K562 (cell line): ENCODE results near the gene RALY. TPM values are rescaled to one million over a fixed set of nuclear protein-coding genes. Genes with fewer than 3 reads are reported as not detected.
A peak's percentile ranks its signal among the peaks of the same experiment; 100 is the strongest.

Experiments
- ATAC-seq: fragments of 200-7000 bp; cut with Tn5 transposase; 3 replicates; pipeline ENCODE4 v1.9.1; 2020; ENCODE audit warnings: moderate library complexity
- BruUV-seq: library from RNA; stranded (reverse); fragments of 400-500 nt; replicated peaks from 2 replicates; lab custom pipeline; 2021; lab: Mats Ljungman, UMichigan
- CTCF ChIA-PET: fragments of 300-600 bp; formaldehyde crosslinking; extraction: SDS; loops from one replicate; lab custom pipeline; 2021; ENCODE audit warnings: low intra/inter-chr PET ratio; lab: Yijun Ruan, JAX
- POLR2A ChIA-PET: fragments of 300-600, 350-650 bp; sonication (Branson Sonifier 250); formaldehyde crosslinking; extraction: SDS; loops from one replicate; lab custom pipeline; 2021; ENCODE audit warnings: antibody characterized with exemption, inconsistent platforms; lab: Yijun Ruan, JAX
- DNase-seq, 4 experiments: peaks; one replicate each; pipeline versions ENCODE4 v3.0.0 to v3.0.0-alpha.2; 2011 to 2018; ENCODE audit warnings: low spot score in 3 of 4, mixed read lengths in 3 of 4; ENCODE audit errors: extremely low read depth in 1 of 4
- FAIRE-seq: peaks from 2 replicates; lab custom pipeline; 2011; peaks lifted over from hg19 to GRCh38; lab: Jason Lieb, UNC
- H2AFZ ChIP-seq: 2 replicates; pipeline ENCODE4 v1.6.0; 2011; ENCODE audit warnings: low read depth, low read length, control low read depth, inconsistent platforms
- H3K27ac ChIP-seq: fragments of 200-600 bp; 3 replicates; pipeline ENCODE4 v1.8.0; 2011; ENCODE audit warnings: low read depth, mild to moderate bottlenecking, control low read depth, inconsistent platforms, low read length, moderate library complexity, mixed read lengths; ENCODE audit errors: extremely low read depth
- H3K27me3 ChIP-seq, 2 experiments: fragments of 300-600 bp in 1 of 2; 2 replicates in 1 of 2; 3 replicates in 1 of 2; pipeline versions ENCODE4 v1.6.0 to v1.8.0; 2011; ENCODE audit warnings: inconsistent platforms in 2 of 2, low read length in 2 of 2, mild to moderate bottlenecking in 1 of 2, mixed read lengths in 1 of 2, moderate library complexity in 1 of 2; ENCODE audit not compliant: control insufficient read depth in 2 of 2, insufficient read depth in 2 of 2
- H3K36me3 ChIP-seq: fragments of 300-600 bp; 3 replicates; pipeline ENCODE4 v1.8.0; 2011; ENCODE audit warnings: mild to moderate bottlenecking, low read length, inconsistent platforms; ENCODE audit not compliant: control insufficient read depth, insufficient read depth
- H3K4me1 ChIP-seq, 2 experiments: fragments of 200-600 bp in 1 of 2; replicated peaks in 1 of 2; 2 replicates in 1 of 2; 3 replicates in 1 of 2; pipeline versions ENCODE4 v1.5.1 to v1.8.0; 2011; ENCODE audit warnings: inconsistent platforms in 2 of 2, low read length in 2 of 2, mild to moderate bottlenecking in 1 of 2, mixed read lengths in 1 of 2, moderate library complexity in 1 of 2; ENCODE audit not compliant: control insufficient read depth in 2 of 2, insufficient read depth in 2 of 2
- H3K4me2 ChIP-seq: 2 replicates; pipeline ENCODE4 v1.6.1; 2011; ENCODE audit warnings: low read length, control low read depth, inconsistent platforms, mixed read lengths; ENCODE audit not compliant: insufficient read depth
- H3K4me3 ChIP-seq: fragments of 200-600 bp; sonication (generic), shearing (Covaris generic); 2 replicates; pipeline ENCODE4 v1.5.1; 2016; ENCODE audit warnings: control low read depth, inconsistent platforms
- H3K79me2 ChIP-seq: fragments of 200-600 bp; 3 replicates; pipeline ENCODE4 v1.8.0; 2011; ENCODE audit warnings: low read length, inconsistent platforms; ENCODE audit not compliant: control insufficient read depth, insufficient read depth
- H3K9ac ChIP-seq, 2 experiments: 2 replicates each; pipeline versions ENCODE4 v1.6.0 to v1.6.1; 2011; ENCODE audit warnings: low read depth in 2 of 2, low read length in 2 of 2, control low read depth in 1 of 2, inconsistent platforms in 1 of 2, mild to moderate bottlenecking in 1 of 2, mixed read lengths in 1 of 2; ENCODE audit not compliant: insufficient read depth in 1 of 2
- H3K9me1 ChIP-seq: one replicate; pipeline ENCODE4 v1.6.0; 2011; ENCODE audit warnings: inconsistent platforms, mild to moderate bottlenecking, low read length, moderate library complexity; ENCODE audit not compliant: control insufficient read depth, insufficient read depth
- H3K9me3 ChIP-seq: replicated peaks from 2 replicates; pipeline ENCODE4 v1.5.1; 2011; ENCODE audit warnings: low read depth, low read length, inconsistent platforms; ENCODE audit not compliant: control insufficient read depth, insufficient read depth
- H4K20me1 ChIP-seq: replicated peaks from 2 replicates; pipeline ENCODE4 v1.6.1; 2011; ENCODE audit warnings: low read length, inconsistent platforms, mixed read lengths; ENCODE audit not compliant: control insufficient read depth, insufficient read depth
- NFIC ChIP-seq: fragments of 450-650 bp; IDR thresholded peaks from 2 replicates; pipeline ENCODE4 v1.6.1; 2017; ENCODE audit warnings: mild to moderate bottlenecking, inconsistent platforms
- WGBS: fragments of 100-300 bp; shearing (Covaris generic); methylation state at CpG from one replicate; pipeline ENCODE4 v1.1.6; 2016; ENCODE audit warnings: low coverage, mixed read lengths; ENCODE audit not compliant: insufficient coverage; ENCODE audit errors: missing lambda C conversion rate; 5-methylcytosine and 5-hydroxymethylcytosine counted together
- in situ Hi-C: fragments of 300-500 bp; cut with MboI; formaldehyde crosslinking; loops from 4 replicates; pipeline ENCODE4 v1.15.0; 2018; ENCODE audit warnings: inconsistent platforms, mixed read lengths
- intact Hi-C: fragments of 100-400 bp; cut with micrococcal nuclease; formaldehyde crosslinking; loops from 2 replicates; pipeline ENCODE4 v1.14.2; 2022
- polyA plus RNA-seq, 8 experiments: library from polyadenylated mRNA; depleted of rRNA in 4 of 8; stranded (reverse) in 5 of 8; unstranded in 3 of 8; fragments of >200 nt; fragmentation: Nextera tagmentation in 2 of 8; fragmentation: Illumina TruSeq in 1 of 8; extraction: Ambion mirVana in 2 of 8; extraction: Trizol in 1 of 8; gene quantifications; 2 replicates each; pipeline versions ENCODE4 v1.2.1 to v1.2.3, GENCODE V29; 2011 to 2014; ENCODE audit warnings: inconsistent platforms in 1 of 8, missing spikeins in 1 of 8
- total RNA-seq, 7 experiments: library from RNA; depleted of rRNA in 6 of 7; stranded (reverse); fragments of >200 nt in 6 of 7; fragmentation: Illumina TruSeq in 2 of 7; extraction: Trizol in 2 of 7; gene quantifications; 2 replicates each; pipeline versions ENCODE4 v1.2.1 to v1.2.3, GENCODE V29; 2011 to 2021; ENCODE audit warnings: low replicate concordance in 1 of 7
- TF ChIP-seq, protein P1 (sequence below), 2 experiments: fragments of 450-650 bp; IDR thresholded peaks; 2 replicates each; pipeline ENCODE4 v1.6.1; 2016; ENCODE audit warnings: mild to moderate bottlenecking in 2 of 2, borderline replicate concordance in 1 of 2, low read depth in 1 of 2, moderate library complexity in 1 of 2

Gene RALY
- total and polyA plus RNA-seq, 9 of the 15 experiments (the other 6 are each of a cell fraction or from before 2014, with no cell fraction given): 0.80 to 207 (median 128) TPM

DNA sequence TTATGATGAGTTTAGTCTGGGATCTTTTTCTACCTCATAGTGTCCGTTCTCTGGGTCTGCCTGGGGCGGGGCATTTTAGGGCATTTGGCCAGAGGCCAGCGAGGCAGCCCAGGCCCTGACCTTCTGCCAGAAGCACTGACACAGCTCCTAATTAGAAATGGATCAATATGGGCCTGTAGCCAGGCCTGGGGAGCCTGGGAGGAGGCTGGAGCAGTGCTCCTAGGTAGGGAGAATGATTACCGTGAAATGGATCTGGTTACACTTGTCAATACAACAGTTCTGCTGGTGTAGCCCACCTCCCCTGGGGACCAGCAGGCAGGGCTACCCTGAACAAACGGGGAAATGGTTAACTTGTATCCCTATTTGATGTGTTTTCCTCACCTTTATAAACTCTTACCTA is 23.0 kb downstream of the RALY start:
- Histone ChIP-seq H3K4me1 (peaks cover 14 to 20% of the 10 kb centered on the region in 2 experiments; a peak in 4 of 5 replicates), H3K4me3 (no peak overlapping the region), H3K27me3 (no peaks in the 10 kb centered on the region), H3K9ac (0 out of 4 replicates have a peak overlapping the region, but pooled peaks of 1 of the 2 experiments have one; percentile 37), H4K20me1 (peaks cover 51% of the 10 kb centered on the region), H3K79me2 (peaks cover 87% of the 10 kb centered on the region), H3K36me3 (peaks cover 12% of the 10 kb centered on the region), H2AFZ (no peak overlapping the region), H3K9me3 (no peaks in the 10 kb centered on the region), H3K27ac (no peak overlapping the region), H3K4me2 (no peak overlapping the region), H3K9me1 (peaks cover 9% of the 10 kb centered on the region)
- TF ChIP-seq, protein P1, sequence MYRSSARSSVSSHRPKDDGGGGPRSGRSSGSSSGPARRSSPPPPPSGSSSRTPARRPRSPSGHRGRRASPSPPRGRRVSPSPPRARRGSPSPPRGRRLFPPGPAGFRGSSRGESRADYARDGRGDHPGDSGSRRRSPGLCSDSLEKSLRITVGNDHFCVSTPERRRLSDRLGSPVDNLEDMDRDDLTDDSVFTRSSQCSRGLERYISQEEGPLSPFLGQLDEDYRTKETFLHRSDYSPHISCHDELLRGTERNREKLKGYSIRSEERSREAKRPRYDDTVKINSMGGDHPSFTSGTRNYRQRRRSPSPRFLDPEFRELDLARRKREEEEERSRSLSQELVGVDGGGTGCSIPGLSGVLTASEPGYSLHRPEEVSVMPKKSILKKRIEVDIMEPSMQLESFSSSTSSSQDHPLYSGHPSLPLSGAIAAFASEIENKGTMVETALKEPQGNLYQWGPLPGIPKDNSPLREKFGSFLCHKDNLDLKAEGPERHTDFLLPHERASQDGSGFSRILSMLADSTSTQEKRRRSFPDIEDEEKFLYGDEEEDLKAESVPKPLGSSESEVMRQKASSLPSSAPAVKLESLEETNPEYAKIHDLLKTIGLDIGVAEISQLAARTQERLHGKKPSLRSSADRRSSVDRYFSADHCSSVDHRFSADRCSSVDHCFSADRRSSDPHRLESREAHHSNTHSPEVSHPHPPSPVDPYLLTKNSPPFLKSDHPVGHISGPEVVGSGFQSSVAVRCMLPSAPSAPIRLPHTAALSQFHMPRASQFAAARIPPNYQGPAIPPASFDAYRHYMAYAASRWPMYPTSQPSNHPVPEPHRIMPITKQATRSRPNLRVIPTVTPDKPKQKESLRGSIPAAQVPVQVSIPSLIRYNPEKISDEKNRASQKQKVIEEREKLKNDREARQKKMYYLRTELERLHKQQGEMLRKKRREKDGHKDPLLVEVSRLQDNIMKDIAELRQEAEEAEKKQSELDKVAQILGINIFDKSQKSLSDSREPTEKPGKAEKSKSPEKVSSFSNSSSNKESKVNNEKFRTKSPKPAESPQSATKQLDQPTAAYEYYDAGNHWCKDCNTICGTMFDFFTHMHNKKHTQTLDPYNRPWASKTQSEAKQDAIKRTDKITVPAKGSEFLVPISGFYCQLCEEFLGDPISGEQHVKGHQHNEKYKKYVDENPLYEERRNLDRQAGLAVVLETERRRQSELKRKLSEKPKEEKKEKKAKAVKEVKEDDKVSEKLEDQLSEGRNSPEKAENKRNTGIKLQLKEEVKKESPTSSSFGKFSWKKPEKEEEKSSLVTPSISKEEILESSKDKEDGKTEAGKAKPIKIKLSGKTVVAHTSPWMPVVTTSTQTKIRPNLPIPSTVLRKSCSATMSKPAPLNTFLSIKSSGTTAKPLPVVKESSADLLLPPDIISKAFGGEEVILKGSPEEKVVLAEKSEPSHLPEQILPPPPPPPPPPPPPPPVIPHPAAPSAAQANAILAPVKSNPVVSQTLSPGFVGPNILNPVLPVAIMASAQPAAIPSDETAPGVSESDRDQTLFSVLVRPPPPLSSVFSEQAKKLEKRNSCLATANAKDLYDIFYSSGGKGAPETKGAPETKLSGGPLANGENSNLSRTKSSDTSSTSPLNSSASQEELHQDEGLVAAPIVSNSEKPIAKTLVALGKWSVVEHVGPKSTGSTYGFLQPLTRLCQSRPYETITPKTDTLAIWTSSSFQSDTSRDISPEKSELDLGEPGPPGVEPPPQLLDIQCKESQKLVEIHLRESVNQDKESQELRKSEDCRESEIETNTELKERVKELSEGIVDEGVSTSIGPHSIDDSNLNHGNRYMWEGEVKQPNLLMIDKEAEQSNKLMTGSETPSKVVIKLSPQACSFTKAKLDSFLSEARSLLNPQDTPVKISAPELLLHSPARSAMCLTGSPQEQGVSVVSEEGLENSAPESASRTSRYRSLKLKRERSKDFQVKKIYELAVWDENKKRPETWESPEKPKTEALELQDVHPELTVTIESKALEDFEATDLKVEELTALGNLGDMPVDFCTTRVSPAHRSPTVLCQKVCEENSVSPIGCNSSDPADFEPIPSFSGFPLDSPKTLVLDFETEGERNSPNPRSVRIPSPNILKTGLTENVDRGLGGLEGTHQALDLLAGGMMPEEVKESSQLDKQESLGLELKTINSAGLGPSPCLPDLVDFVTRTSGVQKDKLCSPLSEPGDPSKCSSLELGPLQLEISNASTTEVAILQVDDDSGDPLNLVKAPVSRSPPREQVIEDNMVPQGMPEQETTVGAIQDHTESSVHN (IDR thresholded peaks at IDR 0.05; ENCODE audit: borderline replicate concordance in 1 of 2, low read depth in 1 of 2): no peak
- TF ChIP-seq NFIC: peak; percentile 81
- FAIRE-seq (no peak), DNase-seq (no peak), ATAC-seq (peak; percentile 58)
- in situ Hi-C loops (no loop called here), intact Hi-C loops (no loop called here)
- ChIA-PET POLR2A (interaction anchor here (0.6 to 1.2 kb wide), 3 partner anchors 11 to 31 kb away, joined by 3 to 9 read pairs (median 5); no protein-coding TSS in a partner anchor), CTCF (no interaction called here)
- 33% methylated on average over 5 of the region's 5 CpGs for WGBS
- no TSS peak for BruUV-seq
